ENCODE data around the gene GNRH2.

The GNRH2 gene

DNA sequence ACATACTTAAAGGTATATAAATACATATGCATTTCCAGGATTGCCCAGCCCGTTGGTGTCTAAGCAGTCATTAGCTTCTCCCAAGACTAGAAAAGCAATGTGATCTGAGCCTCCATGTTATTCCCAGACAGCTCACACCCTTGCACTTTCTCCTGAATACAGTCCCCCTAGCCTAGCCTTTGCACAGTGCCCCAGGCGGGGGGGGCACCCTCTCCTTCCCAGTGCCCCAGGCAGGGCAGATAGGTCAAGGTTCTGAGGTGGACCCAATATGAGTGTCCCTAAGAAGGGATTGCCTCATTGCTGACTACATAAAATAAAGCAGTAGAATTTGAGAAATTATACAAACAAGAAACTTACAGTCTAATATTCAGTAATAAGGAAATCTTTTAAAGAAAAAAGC lies 15.4 kb upstream of the GNRH2 start:
- ChIA-PET POLR2A (no interaction called here), CTCF (no interaction called here)
- TF ChIP-seq, protein P1, sequence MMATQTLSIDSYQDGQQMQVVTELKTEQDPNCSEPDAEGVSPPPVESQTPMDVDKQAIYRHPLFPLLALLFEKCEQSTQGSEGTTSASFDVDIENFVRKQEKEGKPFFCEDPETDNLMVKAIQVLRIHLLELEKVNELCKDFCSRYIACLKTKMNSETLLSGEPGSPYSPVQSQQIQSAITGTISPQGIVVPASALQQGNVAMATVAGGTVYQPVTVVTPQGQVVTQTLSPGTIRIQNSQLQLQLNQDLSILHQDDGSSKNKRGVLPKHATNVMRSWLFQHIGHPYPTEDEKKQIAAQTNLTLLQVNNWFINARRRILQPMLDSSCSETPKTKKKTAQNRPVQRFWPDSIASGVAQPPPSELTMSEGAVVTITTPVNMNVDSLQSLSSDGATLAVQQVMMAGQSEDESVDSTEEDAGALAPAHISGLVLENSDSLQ (IDR thresholded peaks at IDR 0.05), result no peak
- no peak for TF ChIP-seq HDGF (IDR thresholded peaks at IDR 0.05; ENCODE audit: borderline replicate concordance)
- no peak for TF ChIP-seq ZNF384 (IDR thresholded peaks at IDR 0.05)
- TF ChIP-seq FOXA1 (IDR thresholded peaks at IDR 0.05), result no peak
- no peak for TF ChIP-seq SP1 (IDR thresholded peaks at IDR 0.05)
- no peak for TF ChIP-seq LEF1 (IDR thresholded peaks at IDR 0.05; ENCODE audit: borderline replicate concordance)
- no peak for TF ChIP-seq BHLHE40 (IDR thresholded peaks at IDR 0.05; ENCODE audit: borderline replicate concordance)
- TF ChIP-seq FOXK2 (IDR thresholded peaks at IDR 0.05), result no peak
- TF ChIP-seq ARNT (IDR thresholded peaks at IDR 0.05), result no peak
- TF ChIP-seq NFRKB (IDR thresholded peaks at IDR 0.05), result no peak
- TF ChIP-seq TARDBP (IDR thresholded peaks at IDR 0.05), result no peak
- no peak for TF ChIP-seq L3MBTL2 (conservative IDR thresholded peaks at IDR 0.05)
- no peak for TF ChIP-seq FOXM1 (IDR thresholded peaks at IDR 0.05; ENCODE audit: borderline replicate concordance)
- TF ChIP-seq SUZ12 (IDR thresholded peaks at IDR 0.05), result no peak
- no peak for DNase-seq (ENCODE audit: extremely low spot score)

DNA sequence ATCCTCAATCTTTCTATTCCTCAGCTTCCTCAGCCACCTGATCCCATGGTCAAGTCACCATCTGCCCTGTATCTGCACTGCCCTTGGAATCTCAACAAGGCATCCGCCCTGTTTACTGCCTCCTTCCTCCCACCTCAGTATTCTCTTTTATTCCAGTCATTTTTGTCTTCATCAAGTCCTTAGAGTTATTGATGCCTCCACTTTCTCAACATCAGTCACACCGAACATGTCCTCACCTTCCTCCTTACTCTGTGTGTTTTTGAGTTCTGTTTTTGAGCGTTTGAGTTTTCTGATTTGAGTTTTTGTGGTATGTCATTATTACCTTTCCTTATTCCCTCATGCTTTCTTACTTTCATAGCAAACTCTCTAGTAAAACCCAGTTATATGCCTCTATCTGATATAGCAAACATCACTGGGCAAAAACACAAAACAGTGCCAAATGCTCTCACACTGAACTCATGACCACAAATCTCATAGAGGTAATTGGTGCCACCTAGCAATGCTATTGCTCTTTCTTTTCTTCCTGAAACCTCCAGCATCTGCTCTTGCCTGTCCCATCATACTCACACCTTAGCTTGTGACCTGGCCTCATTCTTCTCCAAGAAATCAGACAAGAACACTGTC lies 11.8 kb upstream of the GNRH2 start:
- DNase-seq (ENCODE audit: extremely low spot score), result no peak
- TF ChIP-seq ELF4 (IDR thresholded peaks at IDR 0.05) (no peak), FOXA1 (IDR thresholded peaks at IDR 0.05) (no peak), HDGF (IDR thresholded peaks at IDR 0.05; ENCODE audit: borderline replicate concordance) (no peak), SP1 (IDR thresholded peaks at IDR 0.05) (no peak), ZNF384 (IDR thresholded peaks at IDR 0.05) (no peak)
- ChIA-PET POLR2A (no interaction called here), CTCF (no interaction called here)

DNA sequence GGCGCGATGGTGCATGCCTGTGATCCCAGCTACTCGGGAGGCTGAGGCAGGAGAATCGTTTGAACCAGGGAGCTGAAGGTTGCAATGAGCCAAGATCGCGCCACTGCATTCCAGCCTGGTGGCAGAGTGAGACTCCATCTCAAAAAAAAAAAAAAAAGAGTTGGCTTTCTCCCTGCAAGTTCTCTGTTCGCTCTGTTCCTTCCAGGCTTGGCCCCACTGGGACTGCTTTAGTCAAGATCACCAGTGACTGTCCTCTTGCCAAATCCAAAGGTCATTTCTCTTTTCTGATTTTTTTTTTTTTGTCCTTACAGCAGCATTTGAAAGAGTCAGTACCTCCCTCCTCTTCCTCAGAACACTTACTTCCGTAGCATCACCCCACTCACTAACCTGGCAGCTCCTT lies 10.8 kb upstream of the GNRH2 start:
- ChIA-PET CTCF (no interaction called here), POLR2A (no interaction called here)
- no peak for TF ChIP-seq ELF4 (IDR thresholded peaks at IDR 0.05)
- no peak for TF ChIP-seq NFRKB (IDR thresholded peaks at IDR 0.05)
- no peak for TF ChIP-seq FOXM1 (IDR thresholded peaks at IDR 0.05; ENCODE audit: borderline replicate concordance)
- no peak for DNase-seq (ENCODE audit: extremely low spot score)

- CTCF ChIA-PET, result interaction anchor here (0.5 kb wide), 1 partner anchor 15 kb away, joined by 3 read pairs; no protein-coding TSS in a partner anchor
- DNase-seq (ENCODE audit: extremely low spot score), result no peak
- POLR2A ChIA-PET, result no interaction called here
- TF ChIP-seq HDGF (IDR thresholded peaks at IDR 0.05; ENCODE audit: borderline replicate concordance) (no peak), FOXA1 (IDR thresholded peaks at IDR 0.05) (no peak), BHLHE40 (IDR thresholded peaks at IDR 0.05; ENCODE audit: borderline replicate concordance) (no peak), ELF4 (IDR thresholded peaks at IDR 0.05) (no peak), LEF1 (IDR thresholded peaks at IDR 0.05; ENCODE audit: borderline replicate concordance) (no peak), ZNF384 (IDR thresholded peaks at IDR 0.05) (no peak), TARDBP (IDR thresholded peaks at IDR 0.05) (no peak), SUZ12 (IDR thresholded peaks at IDR 0.05) (no peak), CTBP1 (IDR thresholded peaks at IDR 0.05; ENCODE audit: borderline replicate concordance) (no peak), SP1 (IDR thresholded peaks at IDR 0.05) (no peak), ARNT (IDR thresholded peaks at IDR 0.05) (no peak), NFRKB (IDR thresholded peaks at IDR 0.05) (no peak), L3MBTL2 (conservative IDR thresholded peaks at IDR 0.05) (no peak), FOXM1 (IDR thresholded peaks at IDR 0.05; ENCODE audit: borderline replicate concordance) (no peak), FOXK2 (IDR thresholded peaks at IDR 0.05) (no peak)
- TF ChIP-seq, protein P1 (IDR thresholded peaks at IDR 0.05), result no peak
Observed at GRCh38 chr20:3037654-3038053, 5.8 kb upstream of the GNRH2 start.

DNA sequence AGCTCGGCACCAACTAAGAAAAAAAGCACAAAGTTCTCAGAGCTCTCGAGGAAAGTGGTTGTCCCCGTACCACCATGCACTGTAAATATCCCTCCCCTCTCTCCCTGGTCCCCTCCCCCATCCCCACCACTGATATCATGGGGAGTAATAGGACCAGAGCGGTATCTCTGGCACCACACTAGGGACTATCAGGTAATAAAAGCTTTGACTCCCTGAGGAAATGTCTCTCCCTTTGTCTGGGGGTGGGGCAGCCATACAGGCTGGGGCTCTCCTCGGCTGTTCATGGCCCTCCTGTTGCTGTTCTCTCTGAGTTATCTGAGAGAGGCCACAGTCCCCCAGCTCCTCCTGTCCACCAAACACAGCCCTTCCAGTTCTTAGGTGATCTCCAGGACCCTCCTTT lies 5.0 kb upstream of the GNRH2 start:
- no peak for DNase-seq (ENCODE audit: extremely low spot score)
- ChIA-PET CTCF (no interaction called here), POLR2A (no interaction called here)
- TF ChIP-seq SUZ12 (IDR thresholded peaks at IDR 0.05), result no peak
- no peak for TF ChIP-seq NFRKB (IDR thresholded peaks at IDR 0.05)
- TF ChIP-seq FOXK2 (IDR thresholded peaks at IDR 0.05), result no peak
- TF ChIP-seq LEF1 (IDR thresholded peaks at IDR 0.05; ENCODE audit: borderline replicate concordance), result no peak
- no peak for TF ChIP-seq CTBP1 (IDR thresholded peaks at IDR 0.05; ENCODE audit: borderline replicate concordance)
- no peak for TF ChIP-seq FOXA1 (IDR thresholded peaks at IDR 0.05)
- TF ChIP-seq ELF4 (IDR thresholded peaks at IDR 0.05), result no peak
- TF ChIP-seq TARDBP (IDR thresholded peaks at IDR 0.05), result no peak
- TF ChIP-seq BHLHE40 (IDR thresholded peaks at IDR 0.05; ENCODE audit: borderline replicate concordance), result no peak
- no peak for TF ChIP-seq SP1 (IDR thresholded peaks at IDR 0.05)
- TF ChIP-seq ZNF384 (IDR thresholded peaks at IDR 0.05), result no peak
- TF ChIP-seq HDGF (IDR thresholded peaks at IDR 0.05; ENCODE audit: borderline replicate concordance), result no peak
- no peak for TF ChIP-seq ARNT (IDR thresholded peaks at IDR 0.05)
- TF ChIP-seq FOXM1 (IDR thresholded peaks at IDR 0.05; ENCODE audit: borderline replicate concordance), result no peak
- TF ChIP-seq, protein P1 (IDR thresholded peaks at IDR 0.05), result no peak
- no peak for TF ChIP-seq L3MBTL2 (conservative IDR thresholded peaks at IDR 0.05)

DNA sequence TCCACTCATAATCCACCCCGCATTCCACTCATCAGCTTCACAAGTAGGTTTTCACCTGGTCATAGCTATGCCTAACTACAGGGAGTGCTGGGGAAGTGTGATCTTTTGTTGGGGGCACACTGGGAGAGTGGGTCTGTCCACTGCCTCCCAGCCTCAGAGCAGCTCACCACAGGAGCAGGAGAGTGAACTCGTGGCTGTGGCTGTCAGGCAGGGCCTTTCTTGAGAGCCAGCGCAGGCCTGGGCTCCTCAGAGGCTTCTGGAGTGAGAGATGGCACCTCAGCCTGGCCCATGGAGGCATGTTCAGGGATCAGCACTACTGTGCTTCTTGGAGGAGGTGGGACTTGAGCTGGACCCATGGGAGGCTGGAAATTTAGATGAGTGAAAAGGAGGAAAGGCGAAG lies 4.0 kb upstream of the GNRH2 start:
- CTCF ChIA-PET, result no interaction called here
- TF ChIP-seq CTBP1 (IDR thresholded peaks at IDR 0.05; ENCODE audit: borderline replicate concordance) (no peak), SP1 (IDR thresholded peaks at IDR 0.05) (no peak), ELF4 (IDR thresholded peaks at IDR 0.05) (no peak), FOXK2 (IDR thresholded peaks at IDR 0.05) (no peak), ARNT (IDR thresholded peaks at IDR 0.05) (no peak), LEF1 (IDR thresholded peaks at IDR 0.05; ENCODE audit: borderline replicate concordance) (no peak), TARDBP (IDR thresholded peaks at IDR 0.05) (no peak), NFRKB (IDR thresholded peaks at IDR 0.05) (no peak), SUZ12 (IDR thresholded peaks at IDR 0.05) (no peak), FOXM1 (IDR thresholded peaks at IDR 0.05; ENCODE audit: borderline replicate concordance) (no peak), HDGF (IDR thresholded peaks at IDR 0.05; ENCODE audit: borderline replicate concordance) (no peak), ZNF384 (IDR thresholded peaks at IDR 0.05) (no peak), FOXA1 (IDR thresholded peaks at IDR 0.05) (no peak), L3MBTL2 (conservative IDR thresholded peaks at IDR 0.05) (no peak), BHLHE40 (IDR thresholded peaks at IDR 0.05; ENCODE audit: borderline replicate concordance) (no peak)
- TF ChIP-seq, protein P1 (IDR thresholded peaks at IDR 0.05), result no peak
- POLR2A ChIA-PET, result no interaction called here
- no peak for DNase-seq (ENCODE audit: extremely low spot score)
